HG03060 (cell line): ENCODE results near the gene COMMD7.
"Not testable (repeated sequence)": the region's sequence is repeated elsewhere in the genome, so short reads cannot be mapped to it uniquely, and the experiment has no call there.

Experiments used
- ATAC-seq: cut with Tn5 transposase; IDR thresholded peaks from one replicate; pipeline ENCODE4 v1.9.1; 2021; ENCODE audit warnings: low read depth, moderate number of reproducible peaks; ENCODE audit not compliant: unreplicated experiment

The COMMD7 gene

GRCh38 chr20:32737371-32738223, 5.7 kb downstream of the COMMD7 start:
- no peak for ATAC-seq

GRCh38 chr20:32731882-32732266, 11.4 kb downstream of the COMMD7 start:
- ATAC-seq, result no peak

- ATAC-seq, result not testable (repeated sequence)
These were observed 13.9 kb downstream of the COMMD7 start for GRCh38 chr20:32729334-32729733.

DNA sequence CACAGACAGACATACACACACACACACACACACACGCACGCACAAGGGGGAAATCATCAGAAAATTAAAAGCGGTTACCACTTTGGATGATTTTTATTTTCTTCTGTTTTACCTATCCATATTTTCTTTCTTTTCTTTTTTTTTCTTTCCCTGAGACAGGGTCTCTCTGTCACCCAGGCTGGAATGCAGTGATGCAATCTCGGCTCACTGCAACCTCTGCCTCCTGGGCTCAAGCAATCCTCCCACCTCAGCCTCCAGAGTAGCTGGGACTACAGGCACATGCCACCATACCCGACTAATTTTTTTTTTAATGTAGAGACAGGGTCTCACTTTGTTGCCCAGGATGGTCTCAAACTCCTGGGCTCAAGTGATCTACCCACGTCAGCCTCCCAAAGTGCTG, 14.8 kb downstream of the COMMD7 start:
- ATAC-seq, result not testable (repeated sequence)

- ATAC-seq, result no peak
These were observed 15.6 kb downstream of the COMMD7 start for GRCh38 chr20:32727683-32728082.

DNA sequence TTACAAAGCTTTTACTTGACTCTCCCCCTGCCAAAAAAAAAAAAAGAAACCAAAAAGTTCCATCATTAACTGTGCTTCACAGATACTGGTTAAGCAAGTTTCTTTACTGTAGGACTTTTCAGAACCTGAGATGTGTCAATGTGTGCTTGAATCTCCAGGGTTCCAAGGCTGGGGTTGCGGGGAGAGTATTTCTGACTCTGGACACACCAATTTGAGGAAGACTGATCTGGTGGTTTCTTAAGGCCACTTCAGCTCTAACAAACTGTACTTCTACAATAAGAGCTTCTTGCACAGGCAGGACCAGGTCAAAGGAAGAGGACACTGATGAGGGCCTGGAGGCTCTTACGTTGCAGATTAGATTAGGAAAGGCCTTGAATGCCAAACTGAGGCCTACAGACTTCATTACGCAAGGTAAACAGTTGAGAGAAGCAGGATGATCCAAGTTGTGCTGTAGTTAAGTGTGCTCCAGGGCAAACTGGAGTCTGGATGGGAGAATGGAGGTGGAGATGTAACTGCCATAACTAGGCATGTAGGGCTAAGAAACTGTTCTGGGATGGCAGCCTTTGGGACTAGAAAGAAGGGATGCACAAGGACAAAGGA, 24.4 kb downstream of the COMMD7 start:
- ATAC-seq, result no peak

DNA sequence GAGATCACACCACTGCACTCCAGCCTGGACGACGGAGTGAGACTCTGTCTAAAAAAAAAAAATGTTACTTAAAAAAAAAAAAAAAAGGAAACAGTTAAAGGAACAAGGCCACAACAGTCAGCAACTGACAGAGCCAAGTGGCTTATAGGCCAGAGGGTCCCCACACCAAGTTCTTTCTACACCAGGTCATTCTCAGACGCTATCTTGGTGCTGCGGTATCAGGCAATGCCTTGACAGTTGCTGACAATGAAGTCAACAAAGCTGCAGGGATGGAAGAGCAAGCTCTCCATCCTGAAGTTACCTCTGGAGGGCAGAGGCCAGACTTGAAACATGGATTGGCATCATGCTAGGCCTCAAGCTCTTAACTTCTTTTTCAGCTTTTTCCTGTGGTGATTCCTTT, 31.9 kb downstream of the COMMD7 start:
- no peak for ATAC-seq

GRCh38 chr20:32709632-32710121, 33.6 kb downstream of the COMMD7 start:
- ATAC-seq, result no peak

DNA sequence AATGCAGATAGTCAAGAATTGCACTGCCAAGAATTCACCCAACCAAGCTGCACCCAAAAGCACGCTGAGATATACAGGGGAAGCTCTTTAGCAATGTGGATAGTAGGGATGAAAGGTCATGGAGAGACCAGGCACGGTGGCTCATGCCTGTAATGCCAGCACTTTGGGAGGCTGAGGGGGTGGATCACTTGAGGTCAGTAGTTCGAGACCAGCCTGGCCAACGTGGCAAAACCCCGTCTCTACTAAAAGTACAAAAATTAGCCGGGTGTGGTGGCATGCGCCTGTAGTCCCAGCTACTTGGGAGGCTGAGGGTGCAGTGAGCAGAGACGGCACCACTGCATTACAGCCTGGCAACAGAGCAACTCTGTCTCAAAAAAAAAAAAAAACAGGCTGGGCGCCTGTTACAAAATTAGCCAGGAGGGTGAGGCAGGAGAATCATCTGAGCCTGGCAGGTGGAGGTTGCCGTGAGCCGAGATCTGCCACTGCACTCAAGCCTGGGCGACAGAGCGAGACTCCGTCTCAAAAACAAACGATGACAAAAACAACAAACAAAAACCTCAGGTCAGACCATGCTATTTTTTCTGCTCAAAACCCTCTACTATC, 34.1 kb downstream of the COMMD7 start:
- ATAC-seq, result not testable (repeated sequence)

DNA sequence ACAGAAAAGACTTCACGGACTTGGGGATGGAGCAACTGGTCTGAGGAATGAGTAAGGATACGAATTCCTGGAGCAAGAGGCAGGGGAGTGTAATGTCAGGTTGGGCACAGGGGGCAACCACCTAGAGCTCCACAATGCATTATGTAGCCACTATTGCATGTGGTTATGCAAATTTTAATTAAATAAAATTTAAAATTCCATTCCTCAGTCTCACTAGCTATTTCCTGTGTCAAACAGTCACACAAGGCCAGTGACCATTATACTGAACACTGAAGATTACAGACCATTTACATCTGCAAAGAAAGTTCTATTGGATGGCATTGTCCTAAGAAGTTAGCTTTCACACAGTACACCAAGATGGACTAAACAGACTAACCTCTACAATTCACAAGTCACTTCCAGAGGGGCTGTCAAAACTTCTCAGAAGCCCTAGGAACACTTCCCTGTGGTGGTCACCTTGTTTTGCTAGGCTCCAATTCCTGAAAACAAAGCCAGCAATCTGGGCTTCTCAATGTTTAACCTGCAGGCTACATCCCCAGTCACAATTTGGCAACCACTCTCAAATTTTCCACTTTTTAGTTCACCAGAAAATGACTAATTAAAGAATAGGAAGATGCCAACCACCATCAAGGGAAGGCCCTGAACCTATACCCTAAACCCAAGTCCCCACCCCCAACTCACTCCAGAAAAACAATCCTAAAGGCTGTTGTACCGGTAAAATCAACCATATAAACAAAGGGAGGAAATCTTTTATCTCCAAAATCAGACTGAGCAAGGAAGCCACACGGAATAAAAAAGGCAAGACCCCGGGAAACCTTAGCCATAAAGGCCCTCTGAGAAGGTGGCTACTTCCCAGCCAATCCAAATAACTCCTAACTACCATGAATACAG, 35.3 kb downstream of the COMMD7 start:
- ATAC-seq, result no peak

- ATAC-seq, result no peak
These were observed 36.8 kb downstream of the COMMD7 start for GRCh38 chr20:32706486-32706885.

DNA sequence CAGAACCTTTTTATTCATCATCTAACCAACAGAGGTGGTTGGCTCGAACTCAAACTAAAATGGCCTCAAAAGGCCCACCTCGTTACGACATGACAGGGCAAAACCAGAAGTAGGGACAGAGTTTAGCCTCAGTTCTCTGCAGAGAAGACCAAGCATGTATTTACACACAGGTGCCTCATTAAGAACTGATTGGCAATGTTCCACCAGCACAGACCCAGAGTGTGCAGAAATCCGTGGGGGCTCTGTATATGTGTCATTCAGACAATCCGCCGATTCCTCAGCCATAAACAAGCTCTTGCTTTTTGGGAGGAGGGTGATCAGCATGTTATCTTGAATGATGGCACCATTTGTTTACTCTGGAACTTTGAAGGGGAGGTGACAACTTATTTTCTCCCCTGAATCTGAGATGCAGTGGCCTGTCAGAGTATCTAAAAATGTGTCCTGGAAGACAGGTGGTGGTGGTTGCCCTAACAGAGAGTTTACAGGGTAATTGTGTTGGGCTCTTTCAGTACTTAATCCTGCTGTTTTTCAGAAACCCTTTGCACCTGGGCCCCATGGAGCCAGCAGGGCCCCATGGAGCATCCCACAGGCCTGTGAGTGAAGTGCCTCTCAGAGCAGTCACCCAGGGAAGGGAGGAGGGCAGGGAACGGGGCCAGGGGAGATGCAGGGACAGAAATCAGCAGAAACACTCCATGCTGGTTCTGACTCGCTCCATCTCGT, 40.4 kb downstream of the COMMD7 start:
- no peak for ATAC-seq

- no peak for ATAC-seq
These were observed 45.7 kb downstream of the COMMD7 start for GRCh38 chr20:32697608-32698007.

DNA sequence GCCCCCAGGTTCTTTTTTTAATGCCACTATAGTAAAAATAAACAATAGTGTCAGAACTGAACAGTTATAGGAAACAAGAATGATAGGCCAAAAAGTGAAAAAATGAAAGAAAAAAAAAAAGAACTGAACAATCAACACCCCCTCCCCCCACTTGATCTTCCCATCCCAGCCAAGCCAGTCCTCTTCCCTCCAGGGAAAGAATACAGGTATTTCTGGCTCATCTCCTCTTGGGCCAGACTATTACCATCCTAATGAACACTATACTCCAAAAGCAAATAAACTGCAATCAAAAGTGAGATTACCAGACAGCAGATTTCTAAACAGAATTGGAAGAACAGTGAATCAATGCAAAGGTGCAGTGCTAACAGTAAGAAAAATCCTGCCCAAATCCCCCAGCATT, 48.2 kb downstream of the COMMD7 start:
- no peak for ATAC-seq

GRCh38 chr20:32688966-32689365, 54.3 kb downstream of the COMMD7 start:
- not testable (repeated sequence) for ATAC-seq

DNA sequence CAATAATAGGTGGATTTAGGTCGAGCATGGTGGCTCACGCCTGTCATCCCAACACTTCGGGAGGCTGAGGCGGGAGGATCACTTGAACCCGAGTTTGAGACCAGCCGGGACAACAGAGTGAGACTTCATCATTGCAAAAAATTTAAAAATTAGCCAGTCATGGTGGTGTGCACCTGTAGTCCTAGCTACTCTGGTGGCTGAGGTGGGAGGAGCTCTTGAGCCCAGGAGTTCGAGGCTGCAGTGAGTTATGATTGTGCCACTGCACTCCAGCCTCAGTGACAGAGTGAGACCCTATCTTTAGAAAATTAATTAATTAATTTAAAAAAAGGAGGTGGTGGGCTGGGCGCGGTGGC, 56.1 kb downstream of the COMMD7 start:
- no peak for ATAC-seq

DNA sequence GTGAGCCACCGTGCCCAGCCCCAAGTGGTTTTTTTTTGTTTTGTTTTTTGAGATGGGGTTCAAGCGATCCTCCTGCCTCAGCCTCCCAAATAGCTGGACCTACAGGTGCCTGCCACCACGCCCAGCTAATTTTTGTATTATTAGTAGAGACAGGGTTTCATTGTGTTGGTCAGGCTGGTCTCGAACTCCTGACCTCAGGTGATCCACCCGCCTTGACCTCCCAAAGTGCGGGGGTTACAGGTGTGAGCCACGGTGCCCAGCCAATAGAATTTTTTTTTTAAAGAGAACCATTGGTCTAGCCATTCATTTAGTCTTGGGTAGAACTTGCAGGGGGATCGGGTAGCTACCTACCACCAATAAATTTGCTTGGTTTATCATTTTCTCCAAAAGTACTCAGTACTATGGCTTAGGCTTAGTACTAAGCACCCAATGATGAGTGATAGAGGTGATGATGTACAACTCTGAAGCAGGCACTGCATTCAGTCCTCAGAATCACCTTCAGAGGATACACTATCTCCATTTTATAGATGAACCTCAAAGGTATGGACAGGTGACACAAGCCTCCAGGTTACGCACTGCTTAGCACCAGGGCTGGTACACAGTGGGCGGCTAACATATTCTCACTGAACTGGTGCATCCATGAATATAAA, 56.6 kb downstream of the COMMD7 start:
- ATAC-seq, result no peak

GRCh38 chr20:32685541-32686529, 57.4 kb downstream of the COMMD7 start:
- no peak for ATAC-seq
